GM12892 (cell line): ENCODE measurements around the gene TVP23A.

Experiments used
- POLR2A ChIP-seq: IDR thresholded peaks from 2 replicates; pipeline ENCODE4 v1.6.1; 2011; ENCODE audit warnings: low read depth, low read length, control low read depth
- POLR2AphosphoS5 ChIP-seq: IDR thresholded peaks from 2 replicates; pipeline ENCODE4 v1.6.1; 2011; ENCODE audit warnings: low read depth, low read length, control low read depth
- TAF1 ChIP-seq: IDR thresholded peaks from 2 replicates; pipeline ENCODE4 v1.6.1; 2011; ENCODE audit warnings: low read depth, mild to moderate bottlenecking, control low read depth, low read length, borderline replicate concordance

GRCh38 chr16:10750793-10751192 lies 67.8 kb downstream of the TVP23A start:
- no peak for TF ChIP-seq POLR2AphosphoS5
- TF ChIP-seq POLR2A, result no peak
- no peak for TF ChIP-seq TAF1
